Liver (tissue), 9 donors: Measurements from ENCODE around the gene KIF5A. TPM values are rescaled to one million over a fixed set of nuclear protein-coding genes. Genes with fewer than 3 reads are reported as not detected.

Experiments used
- DNase-seq: peaks from one replicate; pipeline ENCODE4 v3.0.0-alpha.2; 2017; ENCODE audit warnings: low spot score
- H3K27ac ChIP-seq, 2 donors: one replicate each; pipeline ENCODE4 v1.7.0; 2013; ENCODE audit warnings: inconsistent platforms in 2 of 2, low read length in 2 of 2, control low read depth in 1 of 2, low read depth in 1 of 2, mild to moderate bottlenecking in 1 of 2
- H3K27me3 ChIP-seq, 4 donors: one replicate each; pipeline versions ENCODE4 v1.6.1 to v1.7.0; 2013; ENCODE audit warnings: low read length in 3 of 4, inconsistent platforms in 1 of 4, mild to moderate bottlenecking in 1 of 4, moderate library complexity in 1 of 4; ENCODE audit not compliant: control insufficient read depth in 4 of 4, insufficient read depth in 4 of 4
- H3K36me3 ChIP-seq, 4 donors: one replicate each; pipeline versions ENCODE4 v1.6.1 to v1.7.0; 2013; ENCODE audit warnings: low read length in 3 of 4, mild to moderate bottlenecking in 3 of 4, low read depth in 1 of 4, moderate library complexity in 1 of 4; ENCODE audit not compliant: control insufficient read depth in 4 of 4, insufficient read depth in 3 of 4
- H3K4me1 ChIP-seq, 4 donors: one replicate each; pipeline versions ENCODE4 v1.6.1 to v1.7.0; 2013; ENCODE audit warnings: low read length in 3 of 4, mild to moderate bottlenecking in 3 of 4, moderate library complexity in 1 of 4; ENCODE audit not compliant: control insufficient read depth in 4 of 4, insufficient read depth in 4 of 4
- H3K4me3 ChIP-seq, 3 donors: one replicate each; pipeline versions ENCODE4 v1.6.1 to v1.7.0; 2013; ENCODE audit warnings: low read length in 3 of 3, control low read depth in 1 of 3, low read depth in 1 of 3, mild to moderate bottlenecking in 1 of 3
- H3K9ac ChIP-seq, 2 donors: one replicate each; pipeline ENCODE4 v1.7.0; 2013; ENCODE audit warnings: low read length in 2 of 2, mild to moderate bottlenecking in 2 of 2, moderate library complexity in 2 of 2, control low read depth in 1 of 2, low read depth in 1 of 2
- H3K9me3 ChIP-seq, 4 donors: one replicate each; pipeline versions ENCODE4 v1.6.1 to v1.7.0; 2013; ENCODE audit warnings: low read length in 3 of 4; ENCODE audit not compliant: control insufficient read depth in 4 of 4
- CTCF ChIP-seq: fragments of 150-350 bp; IDR thresholded peaks from 2 replicates; pipeline ENCODE4 v1.5.1; 2017; ENCODE audit warnings: improper control_type of control experiment, low read depth, low read length; ENCODE audit not compliant: missing input control
- EGR1 ChIP-seq, 2 donors: IDR thresholded peaks; 2 replicates each; pipeline ENCODE4 v1.6.1; 2016 to 2018; ENCODE audit warnings: antibody characterized with exemption in 2 of 2, low read depth in 2 of 2
- FOXA1 ChIP-seq: IDR thresholded peaks from 2 replicates; pipeline ENCODE4 v1.6.1; 2016; ENCODE audit warnings: antibody characterized with exemption
- HNF4A ChIP-seq, 2 donors: conservative IDR thresholded peaks; 2 replicates each; pipeline ENCODE4 v1.6.1; 2016; ENCODE audit warnings: antibody characterized with exemption in 2 of 2, mild to moderate bottlenecking in 2 of 2
- HNF4G ChIP-seq: IDR thresholded peaks from 2 replicates; pipeline ENCODE4 v1.6.1; 2016; ENCODE audit warnings: antibody characterized with exemption
- JUND ChIP-seq, 2 donors: IDR thresholded peaks; 2 replicates each; pipeline ENCODE4 v1.6.1; 2016; ENCODE audit warnings: antibody characterized with exemption in 2 of 2
- RAD21 ChIP-seq, 2 donors: IDR thresholded peaks; 2 replicates each; pipeline ENCODE4 v1.6.1; 2016; ENCODE audit warnings: antibody characterized with exemption in 2 of 2, mild to moderate bottlenecking in 2 of 2
- RXRA ChIP-seq, 2 donors: IDR thresholded peaks; 2 replicates each; pipeline ENCODE4 v1.6.1; 2017 to 2018; ENCODE audit warnings: antibody characterized with exemption in 2 of 2, mild to moderate bottlenecking in 1 of 2
- WGBS: extraction: QIAGEN DNeasy Blood & Tissue Kit; methylation state at CpG from one replicate; pipeline ENCODE4 v1.1.7; 2013; 5-methylcytosine and 5-hydroxymethylcytosine counted together
- polyA plus RNA-seq, 2 donors: library from polyadenylated mRNA; stranded (reverse) in 1 of 2; unstranded in 1 of 2; fragments of 200-250 nt in 1 of 2; fragments of >200 nt in 1 of 2; fragmentation: Nextera tagmentation in 1 of 2; extraction: Ambion mirVana in 1 of 2; gene quantifications; one replicate each; pipeline versions ENCODE4 v1.2.1 to v1.2.3, GENCODE V29; 2013 to 2015
- total RNA-seq, 2 donors: library from RNA; depleted of rRNA; stranded (reverse); fragments of >200 nt; gene quantifications; one replicate each; pipeline ENCODE4 v1.2.3, GENCODE V29; 2014
- TF ChIP-seq, protein P1 (sequence below): IDR thresholded peaks from 2 replicates; pipeline ENCODE4 v1.6.1; 2016; ENCODE audit warnings: antibody characterized with exemption
- TF ChIP-seq, protein P2 (sequence below): IDR thresholded peaks from 2 replicates; pipeline ENCODE4 v1.6.1; 2016; ENCODE audit warnings: antibody characterized with exemption, mild to moderate bottlenecking
- donor health status: healthy.
- donor health status: healthy.
- donor health status: healthy.
- donor health status: healthy.
- donor health status: healthy.

Gene KIF5A
- total and polyA plus RNA-seq, 4 donors, result 0.01 to 0.42 TPM; not detected in 2

DNA sequence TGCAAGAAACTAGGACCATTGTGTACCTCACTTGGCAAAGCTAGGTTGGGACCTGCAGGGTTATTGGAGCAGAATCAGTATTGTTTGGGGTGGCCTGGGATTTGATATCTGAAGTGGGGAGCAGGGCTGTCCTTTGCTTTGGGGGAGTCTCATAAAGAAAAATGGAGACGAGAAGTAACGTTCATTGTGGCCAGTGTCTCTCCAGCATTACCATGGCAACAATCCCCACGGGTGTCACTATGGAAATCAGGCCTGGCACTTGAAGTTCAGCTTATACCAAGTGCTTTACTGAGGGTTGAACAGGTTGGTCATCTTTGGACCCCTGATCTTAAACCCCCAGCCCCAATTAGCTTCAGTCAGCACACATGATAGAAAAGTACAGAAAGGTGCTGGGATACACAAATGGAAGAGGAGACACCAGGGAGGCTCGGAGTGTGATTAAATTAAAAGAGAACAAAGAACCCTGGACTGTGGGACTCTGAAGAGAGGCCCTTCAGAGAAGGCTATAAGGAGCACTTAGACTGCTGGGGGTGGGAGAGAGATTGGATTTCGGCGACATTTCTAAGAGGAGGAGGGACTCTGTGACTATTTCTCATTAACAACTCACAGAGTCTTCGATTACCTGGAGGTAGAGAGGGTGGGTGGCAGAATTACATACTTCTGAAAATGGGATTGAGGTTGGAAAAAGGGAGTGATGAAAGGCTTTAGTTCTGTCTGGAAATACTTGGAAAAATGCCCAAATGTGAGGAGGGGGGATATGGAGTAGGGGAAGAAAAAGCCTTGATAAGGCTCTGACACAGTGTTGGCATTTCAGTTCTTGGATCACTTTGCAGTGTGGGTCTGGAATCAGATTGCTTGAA lies 3.7 kb downstream of the KIF5A start (continued):
- TF ChIP-seq CTCF (no peak), HNF4G (no peak), RXRA (IDR thresholded peaks at IDR 0.05) (no peak)

- H3K4me3 ChIP-seq, result no peak overlapping the region
- H3K36me3 ChIP-seq, result no peaks in the 10 kb centered on the region
- H3K9ac ChIP-seq, result no peak overlapping the region
- TF ChIP-seq JUND (IDR thresholded peaks at IDR 0.05), result no peak
- H3K27ac ChIP-seq, result no peak overlapping the region
- H3K9me3 ChIP-seq, result no peaks in the 10 kb centered on the region
- H3K27me3 ChIP-seq, result peaks cover 0 to 7% (median 0%) of the 10 kb centered on the region in 4 donors
- no peak for DNase-seq
- WGBS, result 96% methylated on average over 2 of the region's 2 CpGs
- peaks cover 0 to 4% (median 2%) of the 10 kb centered on the region in 4 donors for H3K4me1 ChIP-seq
These were observed 4.6 kb downstream of the KIF5A start for GRCh38 chr12:57554453-57554852.

DNA sequence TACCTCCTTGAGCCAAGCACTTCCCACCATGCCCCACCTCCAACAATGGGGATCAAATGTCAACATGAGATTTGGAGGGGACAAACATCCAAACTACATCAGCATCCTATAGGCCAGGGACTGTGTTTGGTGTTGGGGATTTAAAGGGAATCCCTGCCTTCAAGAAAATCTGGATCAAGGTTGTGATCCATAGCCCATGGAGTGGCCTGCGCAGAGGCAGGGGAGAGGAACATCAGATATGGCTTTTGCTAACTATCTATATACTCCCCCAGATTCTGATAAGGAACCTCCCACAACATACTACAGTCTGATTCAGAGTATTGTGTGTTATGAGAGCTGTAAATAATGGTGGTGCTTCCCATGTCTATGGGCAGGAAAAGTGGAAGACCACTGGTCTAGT lies 5.1 kb downstream of the KIF5A start:
- TF ChIP-seq, protein P1, sequence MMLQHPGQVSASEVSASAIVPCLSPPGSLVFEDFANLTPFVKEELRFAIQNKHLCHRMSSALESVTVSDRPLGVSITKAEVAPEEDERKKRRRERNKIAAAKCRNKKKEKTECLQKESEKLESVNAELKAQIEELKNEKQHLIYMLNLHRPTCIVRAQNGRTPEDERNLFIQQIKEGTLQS, result no peak
- no peak for TF ChIP-seq RXRA (IDR thresholded peaks at IDR 0.05)
- no peak for TF ChIP-seq JUND (IDR thresholded peaks at IDR 0.05)
- no peak for TF ChIP-seq RAD21 (IDR thresholded peaks at IDR 0.05)
- Histone ChIP-seq H3K27ac (no peak overlapping the region), H3K27me3 (peaks cover 0 to 6% (median 0%) of the 10 kb centered on the region in 4 donors), H3K36me3 (no peaks in the 10 kb centered on the region), H3K4me1 (peaks cover 0 to 2% (median 1%) of the 10 kb centered on the region in 4 donors), H3K9ac (no peak overlapping the region), H3K4me3 (no peak overlapping the region), H3K9me3 (no peaks in the 10 kb centered on the region)
- DNase-seq, result no peak
- 96% methylated on average over 1 of the region's 1 CpG for WGBS

GRCh38 chr12:57558864-57559263 lies 9.0 kb downstream of the KIF5A start:
- no peak overlapping the region for H3K27ac ChIP-seq
- no peak for DNase-seq
- TF ChIP-seq RXRA (IDR thresholded peaks at IDR 0.05) (no peak), EGR1 (IDR thresholded peaks at IDR 0.05; ENCODE audit: low read depth in 2 of 2) (no peak), HNF4A (conservative IDR thresholded peaks at IDR 0.05) (no peak), RAD21 (IDR thresholded peaks at IDR 0.05) (no peak), FOXA1 (no peak)
- TF ChIP-seq, protein P2, sequence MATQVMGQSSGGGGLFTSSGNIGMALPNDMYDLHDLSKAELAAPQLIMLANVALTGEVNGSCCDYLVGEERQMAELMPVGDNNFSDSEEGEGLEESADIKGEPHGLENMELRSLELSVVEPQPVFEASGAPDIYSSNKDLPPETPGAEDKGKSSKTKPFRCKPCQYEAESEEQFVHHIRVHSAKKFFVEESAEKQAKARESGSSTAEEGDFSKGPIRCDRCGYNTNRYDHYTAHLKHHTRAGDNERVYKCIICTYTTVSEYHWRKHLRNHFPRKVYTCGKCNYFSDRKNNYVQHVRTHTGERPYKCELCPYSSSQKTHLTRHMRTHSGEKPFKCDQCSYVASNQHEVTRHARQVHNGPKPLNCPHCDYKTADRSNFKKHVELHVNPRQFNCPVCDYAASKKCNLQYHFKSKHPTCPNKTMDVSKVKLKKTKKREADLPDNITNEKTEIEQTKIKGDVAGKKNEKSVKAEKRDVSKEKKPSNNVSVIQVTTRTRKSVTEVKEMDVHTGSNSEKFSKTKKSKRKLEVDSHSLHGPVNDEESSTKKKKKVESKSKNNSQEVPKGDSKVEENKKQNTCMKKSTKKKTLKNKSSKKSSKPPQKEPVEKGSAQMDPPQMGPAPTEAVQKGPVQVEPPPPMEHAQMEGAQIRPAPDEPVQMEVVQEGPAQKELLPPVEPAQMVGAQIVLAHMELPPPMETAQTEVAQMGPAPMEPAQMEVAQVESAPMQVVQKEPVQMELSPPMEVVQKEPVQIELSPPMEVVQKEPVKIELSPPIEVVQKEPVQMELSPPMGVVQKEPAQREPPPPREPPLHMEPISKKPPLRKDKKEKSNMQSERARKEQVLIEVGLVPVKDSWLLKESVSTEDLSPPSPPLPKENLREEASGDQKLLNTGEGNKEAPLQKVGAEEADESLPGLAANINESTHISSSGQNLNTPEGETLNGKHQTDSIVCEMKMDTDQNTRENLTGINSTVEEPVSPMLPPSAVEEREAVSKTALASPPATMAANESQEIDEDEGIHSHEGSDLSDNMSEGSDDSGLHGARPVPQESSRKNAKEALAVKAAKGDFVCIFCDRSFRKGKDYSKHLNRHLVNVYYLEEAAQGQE, result no peak
- H3K36me3 ChIP-seq, result no peaks in the 10 kb centered on the region
- no peak overlapping the region for H3K4me3 ChIP-seq
- H3K27me3 ChIP-seq, result no peaks in the 10 kb centered on the region
- H3K9ac ChIP-seq, result no peak overlapping the region
- 83% methylated on average over 4 of the region's 4 CpGs for WGBS
- no peaks in the 10 kb centered on the region for H3K4me1 ChIP-seq
- no peaks in the 10 kb centered on the region for H3K9me3 ChIP-seq
